ENCODE data around the gene SMIM5. TPM values are rescaled to one million over a fixed set of nuclear protein-coding genes. Genes with fewer than 3 reads are reported as not detected.

SMIM5 gene
- total RNA-seq, 4 donors from 2014 or later: 17.3 to 41.1 (median 25.0) TPM

DNA sequence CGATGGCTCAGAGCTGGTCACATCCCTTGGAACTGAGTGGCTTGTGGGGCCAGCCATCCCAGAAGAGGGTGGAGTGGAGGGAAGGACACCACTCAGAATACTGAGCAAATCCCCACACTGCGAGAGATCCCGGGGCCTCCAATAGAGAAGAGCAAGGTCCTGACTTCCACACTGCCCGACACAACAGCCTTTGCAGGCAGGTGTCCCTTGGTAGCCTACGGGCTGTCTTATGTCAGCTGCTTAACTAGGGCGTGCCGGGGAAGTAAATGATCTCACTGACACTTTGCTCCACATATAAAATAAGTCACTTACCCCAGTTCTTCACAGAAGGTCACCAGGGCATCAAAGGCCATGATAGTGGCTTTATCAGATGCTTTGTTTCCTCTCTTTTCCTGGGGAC, 17.6 kb downstream of the SMIM5 start:
- Histone ChIP-seq H3K4me3 (no peak overlapping the region), H3K36me3 (peaks cover 0 to 90% (median 10%) of the 10 kb centered on the region in 3 donors), H3K27me3 (no peaks in the 10 kb centered on the region), H3K27ac (peak overlapping the region in 3 of 4 donors; percentile 44 to 63 (median 51)), H3K4me1 (peaks cover 0 to 30% (median 0%) of the 10 kb centered on the region in 4 donors), H3K9me3 (no peaks in the 10 kb centered on the region)
- TF ChIP-seq, protein P1, sequence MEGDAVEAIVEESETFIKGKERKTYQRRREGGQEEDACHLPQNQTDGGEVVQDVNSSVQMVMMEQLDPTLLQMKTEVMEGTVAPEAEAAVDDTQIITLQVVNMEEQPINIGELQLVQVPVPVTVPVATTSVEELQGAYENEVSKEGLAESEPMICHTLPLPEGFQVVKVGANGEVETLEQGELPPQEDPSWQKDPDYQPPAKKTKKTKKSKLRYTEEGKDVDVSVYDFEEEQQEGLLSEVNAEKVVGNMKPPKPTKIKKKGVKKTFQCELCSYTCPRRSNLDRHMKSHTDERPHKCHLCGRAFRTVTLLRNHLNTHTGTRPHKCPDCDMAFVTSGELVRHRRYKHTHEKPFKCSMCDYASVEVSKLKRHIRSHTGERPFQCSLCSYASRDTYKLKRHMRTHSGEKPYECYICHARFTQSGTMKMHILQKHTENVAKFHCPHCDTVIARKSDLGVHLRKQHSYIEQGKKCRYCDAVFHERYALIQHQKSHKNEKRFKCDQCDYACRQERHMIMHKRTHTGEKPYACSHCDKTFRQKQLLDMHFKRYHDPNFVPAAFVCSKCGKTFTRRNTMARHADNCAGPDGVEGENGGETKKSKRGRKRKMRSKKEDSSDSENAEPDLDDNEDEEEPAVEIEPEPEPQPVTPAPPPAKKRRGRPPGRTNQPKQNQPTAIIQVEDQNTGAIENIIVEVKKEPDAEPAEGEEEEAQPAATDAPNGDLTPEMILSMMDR (IDR thresholded peaks at IDR 0.05): no peak
- TF ChIP-seq EP300 (IDR thresholded peaks at IDR 0.05) (no peak), POLR2A (IDR thresholded peaks at IDR 0.05) (no peak)
- no peak for DNase-seq (ENCODE audit: low spot score in 2 of 2)
- WGBS, 2 donors: 69 to 83% methylated on average over 7 of the region's 7 CpGs

DNA sequence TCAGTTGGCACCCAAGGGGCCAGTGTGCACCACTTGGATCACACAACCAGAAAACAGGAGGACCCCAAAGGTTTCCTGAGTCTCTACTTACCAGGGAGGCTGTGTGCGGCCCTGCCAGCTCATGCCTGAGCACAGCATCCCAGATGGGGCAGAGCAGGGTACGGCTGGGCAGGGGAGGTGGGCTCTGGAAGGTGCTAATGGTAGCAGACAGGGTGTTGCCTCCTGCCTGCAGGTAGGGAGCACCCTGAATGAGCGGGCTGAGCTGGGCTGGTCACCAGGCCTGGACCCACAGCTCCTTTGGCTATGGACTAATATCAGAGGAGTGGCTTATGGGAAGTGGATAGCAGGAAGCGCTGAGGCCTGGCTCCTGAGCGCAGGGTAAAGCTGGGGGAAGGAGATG, 19.1 kb downstream of the SMIM5 start:
- no peaks in the 10 kb centered on the region for H3K9me3 ChIP-seq
- no peaks in the 10 kb centered on the region for H3K27me3 ChIP-seq
- DNase-seq (ENCODE audit: low spot score in 2 of 2): no peak
- TF ChIP-seq, protein P1 (IDR thresholded peaks at IDR 0.05): no peak
- no peak for TF ChIP-seq POLR2A (IDR thresholded peaks at IDR 0.05)
- TF ChIP-seq EP300 (IDR thresholded peaks at IDR 0.05): no peak
- no peak overlapping the region for H3K4me3 ChIP-seq
- WGBS, 2 donors: 93 to 96% methylated on average over 5 of the region's 5 CpGs
- H3K4me1 ChIP-seq: peaks cover 0 to 30% (median 0%) of the 10 kb centered on the region in 4 donors
- peaks cover 0 to 87% (median 10%) of the 10 kb centered on the region in 3 donors for H3K36me3 ChIP-seq
- H3K27ac ChIP-seq: peak overlapping the region in 1 of 4 donors; percentile 69

DNA sequence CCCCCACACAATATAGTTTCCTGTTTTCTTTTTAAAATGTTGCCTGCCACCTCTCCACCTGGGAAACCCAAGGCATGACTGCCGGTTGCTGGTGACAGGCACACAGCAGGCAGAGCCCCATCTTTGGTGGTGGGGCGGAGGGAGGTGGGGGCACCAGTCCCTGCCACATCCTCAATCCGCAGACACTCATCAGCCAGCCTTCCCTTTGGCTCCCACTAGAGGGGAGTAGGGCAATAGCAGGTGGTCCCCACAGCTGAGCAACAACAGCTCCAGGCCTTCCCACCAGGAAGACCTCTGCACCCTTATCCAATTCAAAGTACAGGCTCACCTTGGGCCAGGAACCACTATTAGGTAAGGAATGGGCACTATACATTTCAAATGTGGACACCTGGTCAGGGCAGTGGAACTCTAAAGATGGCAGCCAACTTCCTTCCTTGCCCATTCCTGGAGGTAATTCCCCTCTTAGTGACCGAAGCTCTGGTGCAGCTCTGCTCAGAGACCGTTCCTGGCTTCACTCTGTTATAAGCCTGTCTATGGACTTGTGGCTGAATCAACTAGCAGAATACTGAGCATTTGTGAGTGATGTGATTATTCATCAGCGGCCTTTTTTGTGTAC, 19.8 kb downstream of the SMIM5 start:
- H3K36me3 ChIP-seq: peaks cover 0 to 87% (median 10%) of the 10 kb centered on the region in 3 donors
- no peaks in the 10 kb centered on the region for H3K27me3 ChIP-seq
- no peak for DNase-seq (ENCODE audit: low spot score in 2 of 2)
- no peak overlapping the region for H3K4me3 ChIP-seq
- TF ChIP-seq, protein P1 (IDR thresholded peaks at IDR 0.05): peak; percentile 49 to 68 (median 54)
- no peak for TF ChIP-seq EP300 (IDR thresholded peaks at IDR 0.05)
- WGBS, 2 donors: 50 to 55% methylated on average over 6 of the region's 6 CpGs
- no peaks in the 10 kb centered on the region for H3K9me3 ChIP-seq
- peaks cover 0 to 30% (median 0%) of the 10 kb centered on the region in 4 donors for H3K4me1 ChIP-seq
- peak overlapping the region in 1 of 4 donors; percentile 69 for H3K27ac ChIP-seq

DNA sequence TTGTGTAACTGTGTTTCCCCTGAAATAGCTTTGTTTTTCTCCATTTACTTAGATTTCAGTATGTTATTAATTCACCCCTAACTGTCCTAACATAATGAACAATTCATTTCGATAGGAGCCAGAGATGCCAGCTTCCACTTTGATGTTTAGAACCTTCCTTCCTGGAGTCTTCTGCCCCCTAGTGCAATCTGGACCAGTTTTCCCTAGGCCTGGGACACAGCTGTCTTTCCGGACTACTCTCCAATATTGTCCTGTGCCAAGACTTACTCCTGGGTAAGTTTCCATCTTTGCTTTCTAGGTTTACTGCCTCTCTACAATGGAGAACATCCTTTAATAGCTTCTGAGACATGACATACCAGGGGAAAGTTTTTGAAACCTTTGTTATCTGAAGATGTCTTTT, 20.9 kb downstream of the SMIM5 start:
- H3K4me1 ChIP-seq: peaks cover 0 to 26% (median 0%) of the 10 kb centered on the region in 4 donors
- peaks cover 0 to 89% (median 10%) of the 10 kb centered on the region in 3 donors for H3K36me3 ChIP-seq
- TF ChIP-seq POLR2A (IDR thresholded peaks at IDR 0.05): no peak
- no peak for TF ChIP-seq EP300 (IDR thresholded peaks at IDR 0.05)
- TF ChIP-seq, protein P1 (IDR thresholded peaks at IDR 0.05): no peak
- H3K27ac ChIP-seq: no peak overlapping the region
- H3K27me3 ChIP-seq: no peaks in the 10 kb centered on the region
- 21 to 29% methylated on average over 2 of the region's 2 CpGs for WGBS, 2 donors
- DNase-seq (ENCODE audit: low spot score in 2 of 2): no peak
- H3K9me3 ChIP-seq: no peaks in the 10 kb centered on the region
- no peak overlapping the region for H3K4me3 ChIP-seq

DNA sequence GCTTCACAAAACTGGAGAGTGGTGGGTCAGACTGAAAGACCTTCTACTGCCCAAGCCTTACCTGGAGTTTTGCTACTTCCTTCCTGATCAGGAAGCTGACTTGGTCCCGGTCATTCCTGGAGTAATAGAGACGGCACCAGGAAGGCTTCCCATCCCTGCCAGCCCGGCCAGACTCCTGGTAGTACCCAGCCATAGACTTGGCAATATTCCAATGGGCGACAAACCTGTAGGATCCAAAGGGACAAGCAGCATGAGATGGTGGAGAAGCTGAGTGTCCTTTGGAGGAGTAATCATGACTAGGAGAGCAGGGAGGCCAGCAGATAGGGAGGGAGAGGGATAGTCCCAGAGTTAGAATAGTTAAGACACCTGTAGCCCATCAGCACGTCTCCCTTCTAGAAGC, 25.0 kb downstream of the SMIM5 start:
- no peak for DNase-seq (ENCODE audit: low spot score in 2 of 2)
- Histone ChIP-seq H3K4me1 (no peaks in the 10 kb centered on the region), H3K4me3 (no peak overlapping the region), H3K9me3 (no peaks in the 10 kb centered on the region), H3K27me3 (no peaks in the 10 kb centered on the region), H3K36me3 (peaks cover 0 to 89% (median 4%) of the 10 kb centered on the region in 3 donors), H3K27ac (no peak overlapping the region)
- TF ChIP-seq POLR2A (IDR thresholded peaks at IDR 0.05) (no peak), EP300 (IDR thresholded peaks at IDR 0.05) (no peak)
- TF ChIP-seq, protein P1 (IDR thresholded peaks at IDR 0.05): no peak
- WGBS, 2 donors: 82 to 89% methylated on average over 5 of the region's 5 CpGs
